ENCODE measurements around the gene INTU.

- TF ChIP-seq CTCF (IDR thresholded peaks at IDR 0.05; ENCODE audit: low read depth, low read length) = no peak
- TF ChIP-seq POLR2A (IDR thresholded peaks at IDR 0.05; ENCODE audit: extremely low read depth, insufficient read length) = no peak
These were observed 2.6 kb upstream of the INTU start for GRCh38 chr4:127630152-127630551.

Data from NB4 (cell line).